Liver (tissue), 9 donors: ENCODE data around the gene REEP1. TPM values are rescaled to one million over a fixed set of nuclear protein-coding genes. Genes with fewer than 3 reads are reported as not detected.

Source experiments
- DNase-seq: peaks from one replicate; pipeline ENCODE4 v3.0.0-alpha.2; 2017; ENCODE audit warnings: low spot score
- H3K27ac ChIP-seq, 2 donors: one replicate each; pipeline ENCODE4 v1.7.0; 2013; ENCODE audit warnings: inconsistent platforms in 2 of 2, low read length in 2 of 2, control low read depth in 1 of 2, low read depth in 1 of 2, mild to moderate bottlenecking in 1 of 2
- H3K27me3 ChIP-seq, 4 donors: one replicate each; pipeline versions ENCODE4 v1.6.1 to v1.7.0; 2013; ENCODE audit warnings: low read length in 3 of 4, inconsistent platforms in 1 of 4, mild to moderate bottlenecking in 1 of 4, moderate library complexity in 1 of 4; ENCODE audit not compliant: control insufficient read depth in 4 of 4, insufficient read depth in 4 of 4
- H3K36me3 ChIP-seq, 4 donors: one replicate each; pipeline versions ENCODE4 v1.6.1 to v1.7.0; 2013; ENCODE audit warnings: low read length in 3 of 4, mild to moderate bottlenecking in 3 of 4, low read depth in 1 of 4, moderate library complexity in 1 of 4; ENCODE audit not compliant: control insufficient read depth in 4 of 4, insufficient read depth in 3 of 4
- H3K4me1 ChIP-seq, 4 donors: one replicate each; pipeline versions ENCODE4 v1.6.1 to v1.7.0; 2013; ENCODE audit warnings: low read length in 3 of 4, mild to moderate bottlenecking in 3 of 4, moderate library complexity in 1 of 4; ENCODE audit not compliant: control insufficient read depth in 4 of 4, insufficient read depth in 4 of 4
- H3K4me3 ChIP-seq, 3 donors: one replicate each; pipeline versions ENCODE4 v1.6.1 to v1.7.0; 2013; ENCODE audit warnings: low read length in 3 of 3, control low read depth in 1 of 3, low read depth in 1 of 3, mild to moderate bottlenecking in 1 of 3
- H3K9ac ChIP-seq, 2 donors: one replicate each; pipeline ENCODE4 v1.7.0; 2013; ENCODE audit warnings: low read length in 2 of 2, mild to moderate bottlenecking in 2 of 2, moderate library complexity in 2 of 2, control low read depth in 1 of 2, low read depth in 1 of 2
- H3K9me3 ChIP-seq, 4 donors: one replicate each; pipeline versions ENCODE4 v1.6.1 to v1.7.0; 2013; ENCODE audit warnings: low read length in 3 of 4; ENCODE audit not compliant: control insufficient read depth in 4 of 4
- EGR1 ChIP-seq, 2 donors: IDR thresholded peaks; 2 replicates each; pipeline ENCODE4 v1.6.1; 2016 to 2018; ENCODE audit warnings: antibody characterized with exemption in 2 of 2, low read depth in 2 of 2
- FOXA1 ChIP-seq: IDR thresholded peaks from 2 replicates; pipeline ENCODE4 v1.6.1; 2016; ENCODE audit warnings: antibody characterized with exemption
- FOXA2 ChIP-seq: IDR thresholded peaks from 2 replicates; pipeline ENCODE4 v1.6.1; 2016; ENCODE audit warnings: antibody characterized with exemption
- GABPA ChIP-seq, 2 donors: IDR thresholded peaks in 1 of 2; conservative IDR thresholded peaks in 1 of 2; 2 replicates each; pipeline ENCODE4 v1.6.1; 2016; ENCODE audit warnings: antibody characterized with exemption in 2 of 2, mild to moderate bottlenecking in 1 of 2, moderate library complexity in 1 of 2
- HNF4A ChIP-seq, 2 donors: conservative IDR thresholded peaks; 2 replicates each; pipeline ENCODE4 v1.6.1; 2016; ENCODE audit warnings: antibody characterized with exemption in 2 of 2, mild to moderate bottlenecking in 2 of 2
- HNF4G ChIP-seq: IDR thresholded peaks from 2 replicates; pipeline ENCODE4 v1.6.1; 2016; ENCODE audit warnings: antibody characterized with exemption
- JUND ChIP-seq, 2 donors: IDR thresholded peaks; 2 replicates each; pipeline ENCODE4 v1.6.1; 2016; ENCODE audit warnings: antibody characterized with exemption in 2 of 2
- NR2F2 ChIP-seq: IDR thresholded peaks from 2 replicates; pipeline ENCODE4 v1.6.1; 2016; ENCODE audit warnings: antibody characterized with exemption
- RAD21 ChIP-seq, 2 donors: IDR thresholded peaks; 2 replicates each; pipeline ENCODE4 v1.6.1; 2016; ENCODE audit warnings: antibody characterized with exemption in 2 of 2, mild to moderate bottlenecking in 2 of 2
- RXRA ChIP-seq, 2 donors: IDR thresholded peaks; 2 replicates each; pipeline ENCODE4 v1.6.1; 2017 to 2018; ENCODE audit warnings: antibody characterized with exemption in 2 of 2, mild to moderate bottlenecking in 1 of 2
- SP1 ChIP-seq: IDR thresholded peaks from 2 replicates; pipeline ENCODE4 v1.6.1; 2018; ENCODE audit warnings: antibody characterized with exemption, mild to moderate bottlenecking
- TAF1 ChIP-seq: conservative IDR thresholded peaks from 2 replicates; pipeline ENCODE4 v1.6.1; 2016; ENCODE audit warnings: antibody characterized with exemption, mild to moderate bottlenecking
- WGBS: extraction: QIAGEN DNeasy Blood & Tissue Kit; methylation state at CpG from one replicate; pipeline ENCODE4 v1.1.7; 2013; 5-methylcytosine and 5-hydroxymethylcytosine counted together
- polyA plus RNA-seq, 2 donors: library from polyadenylated mRNA; stranded (reverse) in 1 of 2; unstranded in 1 of 2; fragments of 200-250 nt in 1 of 2; fragments of >200 nt in 1 of 2; fragmentation: Nextera tagmentation in 1 of 2; extraction: Ambion mirVana in 1 of 2; gene quantifications; one replicate each; pipeline versions ENCODE4 v1.2.1 to v1.2.3, GENCODE V29; 2013 to 2015
- total RNA-seq, 2 donors: library from RNA; depleted of rRNA; stranded (reverse); fragments of >200 nt; gene quantifications; one replicate each; pipeline ENCODE4 v1.2.3, GENCODE V29; 2014
- TF ChIP-seq, protein P1 (sequence below): fragments of 150-350 bp; IDR thresholded peaks from 2 replicates; pipeline ENCODE4 v1.5.1; 2017; ENCODE audit warnings: improper control_type of control experiment, low read depth, low read length; ENCODE audit not compliant: missing input control
- TF ChIP-seq, protein P2 (sequence below): IDR thresholded peaks from 2 replicates; pipeline ENCODE4 v1.6.1; 2016; ENCODE audit warnings: antibody characterized with exemption
- TF ChIP-seq, protein P3 (sequence below): IDR thresholded peaks from 2 replicates; pipeline ENCODE4 v1.6.1; 2016; ENCODE audit warnings: antibody characterized with exemption
- TF ChIP-seq, protein P4 (sequence below): IDR thresholded peaks from 2 replicates; pipeline ENCODE4 v1.6.1; 2016; ENCODE audit warnings: antibody characterized with exemption
- TF ChIP-seq, protein P5 (sequence below): IDR thresholded peaks from 2 replicates; pipeline ENCODE4 v1.6.1; 2016; ENCODE audit warnings: antibody characterized with exemption, mild to moderate bottlenecking
- donor health status: healthy.
- donor health status: healthy.
- donor health status: healthy.
- donor health status: healthy.
- donor health status: healthy.

Gene REEP1
- total and polyA plus RNA-seq, 4 donors: 0.46 to 1.7 (median 0.89) TPM

DNA sequence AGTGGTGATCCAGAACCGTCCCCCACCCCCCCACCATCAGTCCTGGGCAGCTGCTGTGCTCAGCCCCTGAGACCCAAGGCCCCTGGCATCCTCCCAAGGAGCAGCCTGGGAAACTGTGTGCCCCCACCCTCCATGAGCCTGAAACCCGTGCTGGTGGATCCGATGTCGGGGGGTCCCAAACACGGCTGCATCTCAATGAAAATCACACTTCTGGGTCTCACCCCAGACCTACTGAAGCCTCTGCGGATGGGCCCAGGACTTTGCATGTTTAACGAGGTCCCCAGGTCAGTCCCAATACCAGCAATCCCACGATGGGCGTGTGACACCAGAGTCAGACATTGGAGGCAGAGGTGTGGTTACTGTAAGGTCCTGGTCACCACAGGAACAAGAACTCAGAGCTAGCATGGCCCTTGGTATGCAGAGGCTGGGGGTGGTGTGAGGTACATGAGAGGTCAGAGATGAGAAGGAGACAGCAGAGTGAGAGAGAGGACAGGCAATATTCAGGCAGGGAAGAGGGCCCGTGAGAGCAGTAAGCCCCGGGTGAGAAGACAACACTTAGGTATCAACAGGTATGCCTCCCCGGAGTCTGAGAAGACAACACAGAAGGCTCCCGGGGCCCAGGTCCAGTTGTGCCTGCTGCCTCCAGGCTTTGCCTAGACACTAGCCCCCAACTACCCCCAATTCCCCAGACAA is 105.6 kb downstream of the REEP1 start:
- Histone ChIP-seq H3K4me1 (no peaks in the 10 kb centered on the region), H3K9ac (no peak overlapping the region), H3K9me3 (no peaks in the 10 kb centered on the region), H3K4me3 (no peak overlapping the region), H3K36me3 (no peaks in the 10 kb centered on the region), H3K27ac (no peak overlapping the region), H3K27me3 (no peaks in the 10 kb centered on the region)
- DNase-seq: no peak
- 91% methylated on average over 13 of the region's 13 CpGs for WGBS
- TF ChIP-seq RXRA (IDR thresholded peaks at IDR 0.05) (no peak), JUND (IDR thresholded peaks at IDR 0.05) (no peak), TAF1 (no peak), RAD21 (IDR thresholded peaks at IDR 0.05) (no peak), GABPA (IDR thresholded peaks at IDR 0.05 in 1 of 2, conservative IDR thresholded peaks at IDR 0.05 in 1 of 2) (no peak), HNF4G (no peak), HNF4A (conservative IDR thresholded peaks at IDR 0.05) (no peak)
- TF ChIP-seq, protein P1, sequence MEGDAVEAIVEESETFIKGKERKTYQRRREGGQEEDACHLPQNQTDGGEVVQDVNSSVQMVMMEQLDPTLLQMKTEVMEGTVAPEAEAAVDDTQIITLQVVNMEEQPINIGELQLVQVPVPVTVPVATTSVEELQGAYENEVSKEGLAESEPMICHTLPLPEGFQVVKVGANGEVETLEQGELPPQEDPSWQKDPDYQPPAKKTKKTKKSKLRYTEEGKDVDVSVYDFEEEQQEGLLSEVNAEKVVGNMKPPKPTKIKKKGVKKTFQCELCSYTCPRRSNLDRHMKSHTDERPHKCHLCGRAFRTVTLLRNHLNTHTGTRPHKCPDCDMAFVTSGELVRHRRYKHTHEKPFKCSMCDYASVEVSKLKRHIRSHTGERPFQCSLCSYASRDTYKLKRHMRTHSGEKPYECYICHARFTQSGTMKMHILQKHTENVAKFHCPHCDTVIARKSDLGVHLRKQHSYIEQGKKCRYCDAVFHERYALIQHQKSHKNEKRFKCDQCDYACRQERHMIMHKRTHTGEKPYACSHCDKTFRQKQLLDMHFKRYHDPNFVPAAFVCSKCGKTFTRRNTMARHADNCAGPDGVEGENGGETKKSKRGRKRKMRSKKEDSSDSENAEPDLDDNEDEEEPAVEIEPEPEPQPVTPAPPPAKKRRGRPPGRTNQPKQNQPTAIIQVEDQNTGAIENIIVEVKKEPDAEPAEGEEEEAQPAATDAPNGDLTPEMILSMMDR: no peak

DNA sequence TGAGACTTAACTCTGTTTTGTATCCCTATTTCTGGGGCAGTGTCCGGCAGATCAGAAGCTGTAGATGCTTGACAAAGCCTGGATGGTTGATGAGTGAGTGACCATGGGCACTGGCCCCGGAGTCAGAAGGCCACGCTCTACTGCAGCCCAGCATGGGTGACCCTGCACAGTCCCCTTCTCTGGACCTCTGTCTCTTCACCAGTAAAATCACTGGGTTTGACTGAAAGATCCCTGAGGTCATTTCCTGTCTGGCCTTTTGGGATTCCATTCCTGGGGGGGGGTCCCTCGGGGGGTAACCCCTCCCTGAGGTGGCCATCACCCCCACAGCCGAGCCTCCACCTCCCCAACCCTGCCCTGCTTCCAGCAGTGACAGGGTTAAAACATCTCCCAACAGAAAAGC is 106.5 kb downstream of the REEP1 start:
- H3K9me3 ChIP-seq: no peaks in the 10 kb centered on the region
- no peaks in the 10 kb centered on the region for H3K36me3 ChIP-seq
- 78% methylated on average over 5 of the region's 5 CpGs for WGBS
- no peak for TF ChIP-seq GABPA (IDR thresholded peaks at IDR 0.05 in 1 of 2, conservative IDR thresholded peaks at IDR 0.05 in 1 of 2)
- TF ChIP-seq FOXA2: no peak
- TF ChIP-seq, protein P2, sequence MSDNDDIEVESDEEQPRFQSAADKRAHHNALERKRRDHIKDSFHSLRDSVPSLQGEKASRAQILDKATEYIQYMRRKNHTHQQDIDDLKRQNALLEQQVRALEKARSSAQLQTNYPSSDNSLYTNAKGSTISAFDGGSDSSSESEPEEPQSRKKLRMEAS: no peak
- TF ChIP-seq, protein P1: no peak
- no peak for TF ChIP-seq SP1
- no peak for TF ChIP-seq RXRA (IDR thresholded peaks at IDR 0.05)
- TF ChIP-seq HNF4G: no peak
- TF ChIP-seq JUND (IDR thresholded peaks at IDR 0.05): no peak
- TF ChIP-seq HNF4A (conservative IDR thresholded peaks at IDR 0.05): no peak
- TF ChIP-seq FOXA1: no peak
- TF ChIP-seq, protein P3, sequence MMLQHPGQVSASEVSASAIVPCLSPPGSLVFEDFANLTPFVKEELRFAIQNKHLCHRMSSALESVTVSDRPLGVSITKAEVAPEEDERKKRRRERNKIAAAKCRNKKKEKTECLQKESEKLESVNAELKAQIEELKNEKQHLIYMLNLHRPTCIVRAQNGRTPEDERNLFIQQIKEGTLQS: no peak
- TF ChIP-seq, protein P4, sequence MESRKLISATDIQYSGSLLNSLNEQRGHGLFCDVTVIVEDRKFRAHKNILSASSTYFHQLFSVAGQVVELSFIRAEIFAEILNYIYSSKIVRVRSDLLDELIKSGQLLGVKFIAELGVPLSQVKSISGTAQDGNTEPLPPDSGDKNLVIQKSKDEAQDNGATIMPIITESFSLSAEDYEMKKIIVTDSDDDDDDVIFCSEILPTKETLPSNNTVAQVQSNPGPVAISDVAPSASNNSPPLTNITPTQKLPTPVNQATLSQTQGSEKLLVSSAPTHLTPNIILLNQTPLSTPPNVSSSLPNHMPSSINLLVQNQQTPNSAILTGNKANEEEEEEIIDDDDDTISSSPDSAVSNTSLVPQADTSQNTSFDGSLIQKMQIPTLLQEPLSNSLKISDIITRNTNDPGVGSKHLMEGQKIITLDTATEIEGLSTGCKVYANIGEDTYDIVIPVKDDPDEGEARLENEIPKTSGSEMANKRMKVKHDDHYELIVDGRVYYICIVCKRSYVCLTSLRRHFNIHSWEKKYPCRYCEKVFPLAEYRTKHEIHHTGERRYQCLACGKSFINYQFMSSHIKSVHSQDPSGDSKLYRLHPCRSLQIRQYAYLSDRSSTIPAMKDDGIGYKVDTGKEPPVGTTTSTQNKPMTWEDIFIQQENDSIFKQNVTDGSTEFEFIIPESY: no peak
- TF ChIP-seq NR2F2: no peak
- no peak for TF ChIP-seq EGR1 (IDR thresholded peaks at IDR 0.05; ENCODE audit: low read depth in 2 of 2)
- no peak for TF ChIP-seq RAD21 (IDR thresholded peaks at IDR 0.05)
- TF ChIP-seq, protein P5, sequence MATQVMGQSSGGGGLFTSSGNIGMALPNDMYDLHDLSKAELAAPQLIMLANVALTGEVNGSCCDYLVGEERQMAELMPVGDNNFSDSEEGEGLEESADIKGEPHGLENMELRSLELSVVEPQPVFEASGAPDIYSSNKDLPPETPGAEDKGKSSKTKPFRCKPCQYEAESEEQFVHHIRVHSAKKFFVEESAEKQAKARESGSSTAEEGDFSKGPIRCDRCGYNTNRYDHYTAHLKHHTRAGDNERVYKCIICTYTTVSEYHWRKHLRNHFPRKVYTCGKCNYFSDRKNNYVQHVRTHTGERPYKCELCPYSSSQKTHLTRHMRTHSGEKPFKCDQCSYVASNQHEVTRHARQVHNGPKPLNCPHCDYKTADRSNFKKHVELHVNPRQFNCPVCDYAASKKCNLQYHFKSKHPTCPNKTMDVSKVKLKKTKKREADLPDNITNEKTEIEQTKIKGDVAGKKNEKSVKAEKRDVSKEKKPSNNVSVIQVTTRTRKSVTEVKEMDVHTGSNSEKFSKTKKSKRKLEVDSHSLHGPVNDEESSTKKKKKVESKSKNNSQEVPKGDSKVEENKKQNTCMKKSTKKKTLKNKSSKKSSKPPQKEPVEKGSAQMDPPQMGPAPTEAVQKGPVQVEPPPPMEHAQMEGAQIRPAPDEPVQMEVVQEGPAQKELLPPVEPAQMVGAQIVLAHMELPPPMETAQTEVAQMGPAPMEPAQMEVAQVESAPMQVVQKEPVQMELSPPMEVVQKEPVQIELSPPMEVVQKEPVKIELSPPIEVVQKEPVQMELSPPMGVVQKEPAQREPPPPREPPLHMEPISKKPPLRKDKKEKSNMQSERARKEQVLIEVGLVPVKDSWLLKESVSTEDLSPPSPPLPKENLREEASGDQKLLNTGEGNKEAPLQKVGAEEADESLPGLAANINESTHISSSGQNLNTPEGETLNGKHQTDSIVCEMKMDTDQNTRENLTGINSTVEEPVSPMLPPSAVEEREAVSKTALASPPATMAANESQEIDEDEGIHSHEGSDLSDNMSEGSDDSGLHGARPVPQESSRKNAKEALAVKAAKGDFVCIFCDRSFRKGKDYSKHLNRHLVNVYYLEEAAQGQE: no peak
- no peak overlapping the region for H3K4me3 ChIP-seq
- no peaks in the 10 kb centered on the region for H3K4me1 ChIP-seq
- no peak for DNase-seq
- H3K9ac ChIP-seq: no peak overlapping the region
- H3K27ac ChIP-seq: no peak overlapping the region
- no peaks in the 10 kb centered on the region for H3K27me3 ChIP-seq
